GM21786 (cell line): ENCODE measurements around the gene KRT35.

ENCODE experiments used
- ATAC-seq: cut with Tn5 transposase; IDR thresholded peaks from one replicate; pipeline ENCODE4 v1.9.1; 2021; ENCODE audit not compliant: unreplicated experiment

Gene KRT35

DNA sequence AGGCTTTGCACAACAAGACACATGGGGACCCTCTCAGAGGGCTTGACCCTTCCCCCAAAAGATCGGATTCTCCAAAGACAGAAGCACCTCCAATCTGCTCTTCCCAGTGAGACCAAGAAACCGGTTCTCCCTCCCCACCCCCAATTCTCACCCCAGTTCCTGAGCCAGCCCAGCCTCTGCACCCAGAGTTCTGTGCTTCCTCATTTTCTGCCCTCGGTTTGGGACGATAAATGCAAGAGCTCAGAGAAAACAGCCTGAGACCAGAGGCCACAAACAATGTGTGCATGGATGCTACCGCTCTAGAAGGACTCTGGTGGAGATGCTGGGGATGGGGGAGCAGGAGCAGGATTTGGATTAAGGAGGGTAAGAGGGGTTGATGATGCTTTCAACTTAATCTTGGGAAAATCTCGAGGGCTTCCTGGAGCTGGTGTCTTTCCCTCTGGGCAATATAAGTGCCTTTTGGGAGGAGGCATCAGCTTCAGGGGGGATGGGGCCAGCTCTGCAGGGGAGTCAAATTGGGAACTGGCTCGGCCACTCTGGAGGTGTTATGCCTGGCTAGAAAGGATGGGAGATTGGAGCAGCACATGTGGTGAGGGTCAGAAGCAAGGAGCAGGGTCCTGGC, 31.7 kb upstream of the KRT35 start:
- no peak for ATAC-seq

DNA sequence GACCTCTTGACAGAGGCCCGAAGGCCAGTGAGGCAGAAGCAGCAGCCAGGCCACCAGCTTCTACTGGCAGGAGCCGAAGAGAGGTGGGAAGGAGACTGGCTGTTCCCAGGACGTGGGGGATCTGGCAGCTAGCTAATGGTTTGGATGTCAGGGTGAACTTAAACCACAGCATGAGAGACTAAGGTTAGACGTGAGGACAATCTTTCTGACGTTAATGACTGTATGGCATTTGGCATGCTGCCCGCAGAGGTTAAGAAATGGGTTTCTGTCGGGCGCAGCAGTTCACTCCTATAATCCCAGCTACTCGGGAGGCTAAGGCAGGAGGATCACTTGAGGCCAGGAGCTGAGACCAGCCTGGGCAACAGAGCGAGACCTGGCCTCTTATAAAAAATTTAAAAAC, 30.8 kb upstream of the KRT35 start:
- no peak for ATAC-seq

DNA sequence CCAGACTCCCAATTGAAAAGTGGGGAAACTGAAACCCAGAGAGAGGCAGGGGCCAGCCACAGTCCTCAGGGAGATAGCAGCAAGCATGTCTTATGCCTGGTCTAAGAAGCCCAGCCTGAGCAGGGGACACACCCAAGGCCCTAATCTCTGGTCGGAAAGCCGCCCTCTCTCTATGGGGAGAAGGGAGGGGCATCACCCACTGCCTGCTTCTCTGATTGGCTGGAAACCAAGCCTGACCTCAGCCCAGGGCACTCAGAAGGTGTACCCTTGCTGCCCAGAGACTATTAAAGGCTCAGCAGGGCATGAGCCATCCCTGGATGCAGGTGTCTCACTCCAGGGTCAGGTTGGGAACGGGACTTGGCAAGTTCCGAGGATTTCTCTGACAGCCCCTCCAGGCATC, 30.2 kb upstream of the KRT35 start:
- ATAC-seq = no peak

DNA sequence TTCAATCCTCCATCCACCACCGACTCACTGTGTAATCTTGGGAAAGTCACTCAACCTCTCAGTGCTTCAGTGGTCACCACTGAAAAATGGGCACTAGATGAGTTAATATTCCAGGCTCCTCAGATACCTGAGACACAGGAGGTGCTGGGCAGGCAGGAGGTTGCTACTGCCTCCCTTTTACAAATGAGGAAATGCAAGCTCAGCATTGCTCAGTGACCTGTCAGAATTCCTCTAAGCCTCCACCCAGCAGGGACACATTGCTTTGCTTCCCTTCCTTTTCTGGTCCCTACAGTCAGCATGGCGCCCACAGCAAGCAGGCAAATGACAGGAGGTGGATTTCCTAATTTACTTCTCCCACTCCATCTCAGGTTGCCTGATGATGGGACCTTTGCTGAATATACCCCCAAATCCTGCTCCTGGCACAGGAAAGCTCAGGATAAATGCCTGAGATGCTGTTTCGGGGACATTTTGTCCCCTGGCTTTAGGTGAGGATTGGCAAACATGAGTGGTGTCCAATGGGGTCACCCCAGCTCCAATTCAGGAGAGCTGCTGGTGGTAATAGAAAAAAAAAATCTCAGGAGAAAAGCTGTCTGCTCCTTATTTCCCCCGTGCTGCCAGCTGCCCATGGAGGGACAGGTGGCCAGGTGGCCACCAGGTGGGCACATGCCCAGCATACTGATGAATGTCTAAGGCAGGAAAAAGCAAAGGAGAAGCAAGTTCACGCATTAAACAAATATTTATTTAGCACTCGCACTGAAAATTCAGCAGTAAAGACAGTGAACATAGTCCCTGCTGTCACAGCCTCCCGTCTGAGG, 29.5 kb upstream of the KRT35 start:
- no peak for ATAC-seq

DNA sequence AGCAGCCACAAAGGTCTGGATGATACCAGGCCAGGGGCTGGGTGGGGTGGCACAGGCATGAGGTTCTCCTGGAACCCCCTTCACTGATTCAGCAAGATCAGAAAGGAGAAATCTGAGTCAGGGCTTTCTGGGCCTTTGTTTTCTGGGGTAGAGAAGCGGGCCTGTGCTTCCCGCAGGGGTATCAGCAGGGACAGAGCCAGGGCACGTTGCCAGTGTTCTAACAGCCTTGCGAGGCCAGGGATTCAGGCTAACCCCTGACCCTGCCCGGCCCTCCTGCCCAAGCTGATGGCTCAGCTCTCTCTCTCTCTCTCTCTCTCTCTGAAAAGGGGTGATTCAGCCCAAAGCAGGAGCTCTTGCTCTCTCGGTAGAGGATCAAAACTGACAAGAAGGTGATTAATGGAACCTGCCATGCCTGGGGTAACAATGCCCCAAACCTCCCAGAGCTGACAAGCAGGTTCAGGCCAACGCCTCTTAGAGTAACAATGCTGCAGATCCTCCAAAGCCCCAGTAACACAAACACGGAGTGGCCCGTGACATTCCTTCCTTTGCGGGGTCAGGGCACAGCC, 26.4 kb upstream of the KRT35 start:
- no peak for ATAC-seq

DNA sequence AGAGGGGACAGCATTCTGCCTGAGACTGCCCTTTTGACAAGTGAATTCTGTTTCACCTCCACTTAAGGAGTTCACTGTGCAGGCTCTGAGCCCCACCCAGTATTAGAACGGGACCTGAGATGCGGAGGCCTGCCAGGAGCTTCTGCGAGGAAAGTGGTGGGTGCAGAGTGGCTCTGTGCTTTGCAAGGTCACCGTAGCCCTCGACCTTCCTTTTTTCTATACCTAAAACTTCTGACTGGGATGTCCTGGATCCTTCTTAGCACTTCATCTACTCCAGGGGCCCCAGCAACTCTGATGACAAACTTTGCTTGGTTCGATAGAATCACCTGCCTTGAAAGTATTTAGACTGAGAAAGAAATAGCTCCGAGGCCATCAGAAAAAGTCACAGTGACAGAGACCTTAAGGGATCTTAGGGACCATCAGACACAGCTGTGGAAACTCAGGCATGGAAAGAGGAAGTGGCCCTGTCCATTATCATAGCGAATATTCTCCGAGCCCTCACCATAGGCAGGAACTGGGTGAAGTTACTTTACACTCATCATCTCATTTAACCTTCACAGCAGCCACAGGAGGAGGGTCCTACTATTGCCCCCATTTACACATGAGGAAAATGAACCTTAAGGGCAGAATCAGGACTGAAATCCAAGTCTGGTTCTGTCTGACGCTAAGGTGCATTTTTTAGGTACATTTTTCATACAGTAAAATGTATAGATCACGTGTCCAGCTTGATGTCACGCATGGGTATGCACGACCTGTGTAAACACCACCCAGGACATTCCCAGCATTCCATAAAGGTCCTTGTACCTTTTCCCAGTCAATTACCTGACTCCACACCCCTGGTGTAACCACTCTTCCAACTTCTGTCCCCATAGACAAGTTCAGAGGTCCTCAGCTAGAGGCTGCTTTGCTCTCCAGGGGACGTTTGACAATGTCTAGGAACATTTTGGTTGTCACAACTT, 25.1 kb upstream of the KRT35 start:
- no peak for ATAC-seq

DNA sequence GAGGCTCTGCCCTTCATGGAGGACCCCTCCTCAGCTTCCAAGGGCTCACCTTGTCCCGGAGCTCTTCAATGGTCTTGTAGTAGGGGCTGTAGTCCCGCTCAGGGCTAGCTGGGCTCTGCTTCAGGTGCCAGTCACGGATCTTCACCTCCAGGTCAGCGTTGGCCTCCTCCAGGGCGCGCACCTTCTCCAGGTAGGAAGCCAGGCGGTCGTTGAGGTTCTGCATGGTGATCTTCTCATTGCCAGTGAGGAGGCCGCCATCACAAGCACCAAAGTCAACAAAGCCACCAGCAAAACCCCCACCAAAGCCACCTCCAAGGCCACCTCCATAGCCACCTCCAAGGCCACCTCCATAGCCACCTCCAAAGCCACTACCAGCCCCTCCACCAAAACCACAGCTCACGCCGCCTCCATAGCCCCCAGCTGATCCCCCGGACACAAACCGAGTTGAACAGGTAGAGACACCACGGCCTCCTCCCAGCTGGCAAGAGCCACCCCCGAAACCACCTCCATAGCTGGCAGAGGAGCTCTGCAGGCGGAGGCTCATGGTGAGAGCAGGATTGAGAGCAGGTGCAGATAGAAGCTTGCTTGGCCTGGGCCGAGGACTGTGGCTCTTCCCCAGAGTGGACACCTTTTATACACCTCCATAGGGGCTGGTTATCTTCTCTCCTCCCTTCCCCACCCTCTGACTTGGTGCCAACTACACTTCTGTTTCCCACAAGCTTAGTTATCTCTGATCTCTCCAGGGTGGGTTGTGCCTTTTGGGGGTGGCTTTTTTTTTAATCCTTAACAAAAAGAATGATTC, 24.3 kb upstream of the KRT35 start, which contains the start of gene KRT13:
KRT13 (minus strand) TSS at position 606 of the 802 bp plus-strand sequence; CDS start at position 544, 62 bp downstream.
- ATAC-seq = no peak

DNA sequence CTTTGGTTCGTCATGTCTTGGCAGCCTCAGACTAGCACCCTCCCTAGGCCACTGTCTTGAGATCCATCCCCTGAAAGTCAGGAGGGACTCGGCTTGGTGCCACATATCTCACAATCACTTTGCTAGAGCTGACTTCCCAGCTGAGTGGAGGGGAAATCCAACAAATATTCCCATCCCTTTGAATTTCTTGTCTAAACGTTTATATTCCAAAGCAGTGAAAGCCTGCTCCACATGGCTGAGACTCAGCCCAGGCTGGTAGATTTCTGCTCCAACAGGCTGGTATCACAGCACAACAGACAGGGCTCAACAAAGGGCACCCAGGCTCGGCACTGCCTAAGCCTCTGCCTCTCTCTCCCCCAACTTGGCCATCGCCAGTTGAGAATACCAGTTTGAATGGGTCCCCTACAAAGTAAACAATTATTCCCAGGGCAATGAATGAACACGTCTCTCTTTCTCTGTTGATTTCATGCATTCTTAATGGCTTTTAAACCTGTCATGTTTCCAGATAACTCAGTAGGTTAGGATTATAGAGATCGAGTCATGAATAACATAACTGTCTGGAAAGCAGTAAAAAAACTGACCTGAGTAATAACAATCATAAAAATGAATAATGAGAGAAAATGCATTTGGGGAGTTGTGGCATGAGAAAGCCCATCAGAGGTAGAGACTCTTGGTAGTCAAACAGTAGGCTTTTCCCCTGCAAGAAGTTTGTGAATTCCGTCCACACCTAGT, 23.5 kb upstream of the KRT35 start:
- ATAC-seq = no peak

DNA sequence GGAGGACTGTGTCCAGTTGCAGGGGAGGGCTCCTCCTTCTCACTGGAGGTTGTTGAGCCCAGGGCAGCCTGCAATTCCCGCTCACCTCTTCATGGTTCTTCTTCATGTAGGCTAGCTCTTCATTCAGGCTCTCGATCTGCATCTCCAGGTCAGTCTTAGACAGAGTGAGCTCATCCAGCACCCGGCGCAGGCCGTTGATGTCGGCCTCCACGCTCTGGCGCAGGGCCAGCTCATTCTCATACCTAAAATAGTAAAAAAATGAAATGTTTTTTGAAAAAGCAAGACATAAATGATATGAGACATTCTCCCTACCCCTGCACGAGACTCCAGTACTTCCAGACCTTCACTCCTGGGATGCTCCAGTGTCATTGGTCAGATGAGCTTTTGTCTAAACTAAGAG, 22.3 kb upstream of the KRT35 start:
- ATAC-seq = no peak

DNA sequence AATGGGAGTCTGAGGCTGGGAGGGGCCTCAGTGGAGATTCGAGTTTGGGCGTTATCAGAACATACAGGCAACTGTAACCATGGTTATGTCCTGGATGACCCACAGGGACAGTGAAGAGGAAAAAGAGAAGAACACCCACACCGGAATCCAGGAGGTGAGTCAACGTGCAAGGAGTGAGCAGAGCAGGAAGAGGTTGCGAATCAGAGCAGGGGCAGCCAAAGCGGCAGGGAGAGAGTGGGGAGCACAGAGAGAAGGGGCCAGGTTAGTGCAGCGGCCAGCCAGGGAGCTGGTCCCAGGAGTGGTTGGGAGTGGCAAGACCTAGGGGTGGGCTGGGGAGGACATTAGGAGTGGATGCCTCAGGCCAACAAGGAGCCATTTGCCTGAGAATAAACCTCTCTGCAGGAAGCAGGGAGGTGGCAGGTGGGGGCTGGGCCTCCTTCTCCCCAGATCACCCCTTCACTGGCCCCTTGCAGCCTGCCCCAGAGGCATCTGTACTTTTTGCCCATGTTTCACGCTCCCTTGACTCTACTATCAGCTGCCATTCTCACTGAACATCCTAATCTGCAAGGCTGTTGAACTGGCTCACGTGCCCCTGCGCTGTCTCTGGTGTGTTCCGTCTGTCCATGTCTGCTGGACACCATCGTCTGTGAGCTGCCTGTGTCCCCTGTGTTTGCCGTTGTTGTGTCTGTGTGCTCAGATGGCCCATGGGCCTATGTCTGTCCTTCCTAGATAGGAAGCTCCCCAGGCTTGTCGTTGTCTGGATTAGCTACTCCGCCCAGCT, 19.4 kb upstream of the KRT35 start:
- no peak for ATAC-seq

DNA sequence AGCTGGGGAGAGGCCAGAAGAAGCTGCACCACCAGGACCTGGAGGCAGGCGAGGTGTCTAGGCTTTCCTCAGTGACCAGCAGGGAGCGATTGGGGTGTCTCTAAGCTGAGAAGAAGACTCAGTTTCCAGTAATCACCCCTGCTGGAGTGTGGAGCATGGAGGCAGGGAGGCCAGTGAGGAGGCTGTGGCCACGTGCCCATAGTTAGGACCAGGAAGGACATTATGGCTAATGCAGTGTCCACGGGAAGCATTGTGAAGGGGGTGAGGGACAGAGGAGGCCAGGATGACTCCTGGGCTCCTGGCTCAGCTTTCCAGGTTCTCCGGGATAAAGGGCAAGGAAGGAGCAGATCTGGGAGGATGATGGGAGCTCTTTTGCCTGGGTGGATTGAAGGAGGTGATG, 18.8 kb upstream of the KRT35 start:
- ATAC-seq = no peak

DNA sequence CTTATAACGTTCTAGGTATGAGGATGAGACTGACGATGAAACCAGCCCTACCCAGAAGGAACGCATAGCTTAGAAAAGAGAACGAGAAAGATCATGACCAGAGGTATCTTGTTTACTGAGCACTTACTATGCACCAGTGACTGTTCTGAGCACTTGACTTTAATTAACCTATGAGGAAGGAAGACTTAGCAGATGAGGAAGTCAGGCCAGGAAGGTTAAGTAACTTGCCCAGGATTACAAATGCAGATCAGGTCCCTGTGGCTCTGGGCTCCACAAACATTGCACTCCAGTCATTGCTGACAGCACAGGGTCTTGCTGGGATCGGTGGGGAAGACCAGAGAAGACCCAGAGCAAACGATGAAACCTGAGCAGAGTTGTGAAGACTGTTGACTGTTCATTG, 17.3 kb upstream of the KRT35 start:
- no peak for ATAC-seq

DNA sequence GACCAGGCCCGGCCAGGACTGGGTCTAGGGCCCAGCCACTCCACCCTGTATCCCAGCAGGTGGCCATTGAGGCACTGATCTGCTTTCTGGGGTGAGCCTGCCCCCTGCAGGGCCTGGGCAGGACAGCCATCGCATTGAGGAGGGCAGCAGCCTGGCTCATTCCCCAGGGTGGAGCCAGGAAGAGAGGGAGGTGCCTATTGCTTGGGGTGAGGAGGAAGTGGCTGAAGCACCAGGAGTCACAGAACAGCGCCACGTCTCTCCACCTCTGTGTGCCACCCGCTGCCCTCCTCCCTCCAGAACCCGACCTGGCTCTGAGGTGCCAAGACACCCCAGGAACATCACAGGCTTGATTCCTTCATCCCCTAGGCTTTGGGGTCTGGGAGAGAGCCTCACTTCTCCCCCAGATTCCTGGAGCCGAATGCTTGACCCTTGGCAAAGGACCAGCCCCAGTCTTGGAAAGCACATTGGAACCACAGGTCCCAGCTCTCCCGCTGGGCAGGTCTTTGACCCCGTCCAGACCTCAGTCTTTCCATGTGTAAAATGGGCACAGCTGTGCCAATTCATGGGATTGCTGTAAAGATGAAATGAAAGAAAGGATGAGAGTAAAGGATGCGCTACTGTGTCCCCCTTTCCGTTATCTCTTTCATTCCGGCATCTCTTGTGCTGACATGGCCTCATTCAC, 16.0 kb upstream of the KRT35 start:
- ATAC-seq = no peak

DNA sequence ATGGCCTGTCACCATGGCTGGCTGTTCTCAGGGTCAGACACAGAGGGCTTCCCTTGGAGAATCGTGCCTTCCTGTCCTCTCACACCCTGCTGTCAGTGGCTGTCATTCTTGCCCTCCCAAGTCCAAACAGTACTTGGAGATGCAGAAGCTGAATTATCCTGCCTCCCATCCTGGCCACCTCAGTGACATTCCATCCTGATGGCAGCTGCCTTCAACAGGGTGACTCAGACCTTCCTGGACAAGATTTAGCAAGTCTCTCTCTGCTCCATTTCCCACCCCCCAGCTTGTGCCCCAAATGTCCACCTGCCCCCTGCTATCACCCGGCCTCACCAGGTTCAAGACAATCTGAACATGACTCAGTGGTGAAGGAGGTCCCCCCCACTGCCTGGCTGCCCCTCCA, 13.6 kb upstream of the KRT35 start:
- ATAC-seq = no peak

DNA sequence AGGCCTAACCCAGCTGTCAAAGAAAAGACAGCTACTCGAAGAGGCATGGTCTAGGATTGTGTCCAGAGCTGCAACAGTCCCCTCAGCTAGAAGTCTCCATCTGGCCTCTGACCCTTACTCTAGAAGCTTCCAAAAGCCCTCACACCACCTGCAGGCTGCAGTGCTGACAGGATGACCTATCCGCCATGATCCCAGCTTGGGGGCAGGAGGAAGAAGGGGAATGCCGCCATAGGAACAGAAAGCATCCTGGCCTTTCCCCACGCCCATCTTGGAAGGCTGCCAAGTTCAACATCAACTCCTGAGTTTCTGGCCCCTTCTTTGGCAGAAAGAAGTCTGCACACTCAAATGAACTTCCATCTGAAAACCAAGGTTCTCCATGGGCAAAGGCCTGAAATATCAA, 11.8 kb upstream of the KRT35 start:
- no peak for ATAC-seq

DNA sequence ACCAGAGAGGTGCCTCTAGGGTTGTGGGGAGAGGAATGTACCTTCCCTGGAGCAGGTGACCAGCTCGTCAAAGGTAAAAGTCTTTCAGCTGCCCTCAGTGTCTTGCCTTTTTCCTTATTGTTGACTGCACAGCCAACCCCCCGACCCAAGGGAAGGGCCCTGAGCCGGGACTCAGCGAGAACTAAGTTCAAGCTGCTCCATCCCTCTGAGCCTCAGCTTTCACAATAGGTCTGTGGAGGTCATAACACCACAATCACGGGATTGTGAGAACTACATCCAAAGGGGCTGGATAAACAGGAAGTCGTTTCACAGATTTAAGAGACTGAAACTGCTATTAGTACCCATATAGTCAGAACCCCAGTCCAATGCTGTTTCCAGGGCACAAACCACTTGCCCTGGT, 11.4 kb upstream of the KRT35 start:
- ATAC-seq = no peak

DNA sequence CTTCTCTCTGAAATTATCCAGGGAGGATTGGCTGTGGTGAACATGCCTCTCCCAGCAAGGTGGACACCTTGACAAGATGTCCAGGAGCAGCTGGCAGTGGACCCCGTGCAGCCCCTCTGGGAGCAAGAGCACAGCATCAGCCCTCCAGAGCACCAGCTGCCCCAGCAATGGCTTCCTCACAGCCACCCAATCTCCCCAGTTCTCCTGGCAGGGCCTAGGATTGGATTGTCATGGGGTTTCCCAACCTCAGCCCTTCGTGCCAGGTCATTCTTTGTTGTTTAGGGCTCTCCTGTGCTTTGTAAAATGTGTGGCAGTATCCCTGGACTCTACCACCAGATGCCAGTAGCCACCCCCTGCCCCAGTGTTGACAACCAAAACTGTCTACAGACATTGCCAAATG, 10.5 kb upstream of the KRT35 start:
- ATAC-seq = no peak
